Activated T-helper 9 cell treated with anti-CD3 and anti-CD28 coated beads, Interleukin-2, amount 50 U/mL, for 16 hours (primary cell): ENCODE measurements around the gene NSL1.
A peak's percentile ranks its signal among the peaks of the same experiment; 100 is the strongest.
"Not testable (repeated sequence)": the region's sequence is repeated elsewhere in the genome, so short reads cannot be mapped to it uniquely, and the experiment has no call there.

Experiments
- DNase-seq: peaks from one replicate; pipeline ENCODE4 v3.0.0-alpha.2; 2020; ENCODE audit warnings: low read depth

Gene NSL1

GRCh38 chr1:212791676-212792395, at the start of gene NSL1, which contains the start of gene TATDN3:
NSL1 (minus strand) TSS chr1:212791777; CDS start chr1:212791763, 14 bp downstream.
TATDN3 (plus strand) TSS chr1:212791894; CDS start chr1:212791922, 28 bp downstream.
- peak; percentile 91 for DNase-seq

DNA sequence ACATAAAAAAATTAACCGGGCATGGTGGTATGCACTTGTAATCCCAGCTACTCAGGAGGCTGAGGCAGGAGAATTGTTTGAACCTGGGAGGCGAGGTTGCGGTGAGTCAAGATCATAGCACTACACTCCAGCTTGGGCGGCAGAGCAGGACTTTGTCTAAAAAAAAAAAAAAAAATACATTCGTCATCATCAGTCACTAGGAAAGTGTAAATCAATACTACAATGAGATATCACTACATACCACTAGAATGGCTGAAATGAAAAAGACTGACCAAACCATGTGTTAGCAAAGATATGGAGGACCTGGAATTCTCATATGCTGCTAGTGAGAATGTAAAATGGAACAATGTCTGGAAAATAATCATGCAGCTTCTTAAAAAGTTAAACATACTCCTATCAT, 46.6 kb upstream of the NSL1 start:
- DNase-seq: no peak

DNA sequence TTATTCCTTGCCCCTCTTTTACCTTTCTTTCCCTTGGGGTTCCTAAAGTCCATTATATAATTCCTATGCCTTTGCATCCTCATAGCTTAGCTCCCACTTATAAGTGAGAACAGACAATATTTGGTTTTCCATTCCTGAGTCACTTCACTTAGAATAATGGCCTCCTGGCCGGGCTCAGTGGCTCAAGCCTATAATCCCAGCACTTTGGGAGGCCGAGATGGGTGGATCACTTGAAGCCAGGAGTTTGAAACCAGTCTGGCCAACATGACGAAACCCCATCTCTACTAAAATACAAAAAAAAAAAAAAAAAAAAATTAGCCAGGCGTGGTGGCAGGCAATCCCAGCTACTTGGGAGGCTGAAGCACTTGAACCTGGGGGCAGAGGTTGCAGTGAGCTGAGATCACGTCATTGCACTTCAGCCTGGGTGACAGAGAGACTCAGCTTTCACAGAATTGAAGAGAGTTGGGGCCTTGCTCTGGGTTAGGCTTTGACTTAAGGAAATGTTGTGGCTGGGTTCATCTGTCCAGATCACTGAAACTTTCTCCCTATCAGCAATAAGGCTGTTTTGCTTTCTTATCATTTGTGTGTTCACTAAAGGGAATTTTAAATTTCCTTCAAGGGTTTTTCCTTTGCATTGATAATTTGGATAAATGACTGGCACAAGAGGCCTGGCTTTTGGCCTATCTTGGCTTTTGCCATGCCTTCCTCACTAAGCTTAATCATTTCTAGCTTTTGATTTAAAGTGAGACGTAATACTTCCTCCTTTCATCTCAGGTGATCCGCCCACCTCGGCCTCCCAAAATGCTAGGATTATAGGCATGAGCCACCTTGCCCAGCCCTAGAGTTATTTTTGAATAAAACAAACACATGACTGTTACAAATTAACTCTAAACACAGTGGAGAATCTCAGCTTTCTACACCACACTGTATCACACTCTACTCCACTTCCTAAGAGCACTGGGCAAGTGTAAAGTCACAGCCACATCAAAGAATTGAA, 41.9 kb upstream of the NSL1 start:
- not testable (repeated sequence) for DNase-seq

GRCh38 chr1:212828395-212828794, 36.8 kb upstream of the NSL1 start:
- no peak for DNase-seq

GRCh38 chr1:212827831-212828278, 36.3 kb upstream of the NSL1 start:
- no peak for DNase-seq

- no peak for DNase-seq
Measured at GRCh38 chr1:212827171-212827776, 35.7 kb upstream of the NSL1 start.

GRCh38 chr1:212825798-212826452, 34.3 kb upstream of the NSL1 start:
- DNase-seq: no peak

DNA sequence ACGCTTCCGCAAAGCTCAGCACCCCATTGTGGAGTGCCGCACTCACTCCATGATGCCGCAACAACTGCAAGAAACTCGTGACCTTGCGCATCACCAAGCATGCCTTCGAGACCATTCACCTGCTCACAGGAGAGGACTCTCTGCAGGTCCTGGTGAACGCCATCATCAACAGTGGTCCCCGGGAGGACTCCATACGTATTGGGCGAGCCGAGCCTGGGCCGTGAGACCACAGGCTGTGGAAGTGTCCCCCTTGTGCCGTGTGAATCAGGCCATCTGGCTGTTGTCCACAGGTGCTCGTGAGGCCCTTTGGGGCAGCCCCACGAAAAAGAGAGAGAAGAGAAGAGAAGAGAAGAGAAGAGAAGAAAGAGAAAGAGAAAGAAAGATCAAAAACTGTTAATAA, 32.6 kb upstream of the NSL1 start:
- DNase-seq: no peak

DNA sequence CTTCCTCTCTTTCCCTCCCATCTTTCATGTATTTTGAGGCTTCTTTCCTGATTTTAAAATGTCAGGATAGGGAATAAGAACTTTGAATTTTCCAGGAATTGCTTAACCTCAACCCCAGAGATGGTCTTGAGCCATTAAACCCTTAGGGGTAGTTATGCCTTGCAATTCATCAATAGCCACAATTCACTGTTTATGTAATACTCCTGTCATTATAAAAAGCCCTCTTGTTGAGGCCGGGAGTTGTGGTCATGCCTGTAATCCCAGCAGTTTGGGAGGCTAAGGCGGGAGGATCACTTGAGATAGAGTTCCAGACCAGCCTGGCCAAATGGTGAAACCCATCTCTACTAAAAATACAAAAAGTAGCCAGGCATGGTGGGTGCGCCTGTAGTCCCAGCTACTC, 31.4 kb upstream of the NSL1 start:
- no peak for DNase-seq

GRCh38 chr1:212820969-212821368, 29.4 kb upstream of the NSL1 start:
- DNase-seq: no peak

- DNase-seq: no peak
Measured at GRCh38 chr1:212819726-212820125, 28.1 kb upstream of the NSL1 start.

DNA sequence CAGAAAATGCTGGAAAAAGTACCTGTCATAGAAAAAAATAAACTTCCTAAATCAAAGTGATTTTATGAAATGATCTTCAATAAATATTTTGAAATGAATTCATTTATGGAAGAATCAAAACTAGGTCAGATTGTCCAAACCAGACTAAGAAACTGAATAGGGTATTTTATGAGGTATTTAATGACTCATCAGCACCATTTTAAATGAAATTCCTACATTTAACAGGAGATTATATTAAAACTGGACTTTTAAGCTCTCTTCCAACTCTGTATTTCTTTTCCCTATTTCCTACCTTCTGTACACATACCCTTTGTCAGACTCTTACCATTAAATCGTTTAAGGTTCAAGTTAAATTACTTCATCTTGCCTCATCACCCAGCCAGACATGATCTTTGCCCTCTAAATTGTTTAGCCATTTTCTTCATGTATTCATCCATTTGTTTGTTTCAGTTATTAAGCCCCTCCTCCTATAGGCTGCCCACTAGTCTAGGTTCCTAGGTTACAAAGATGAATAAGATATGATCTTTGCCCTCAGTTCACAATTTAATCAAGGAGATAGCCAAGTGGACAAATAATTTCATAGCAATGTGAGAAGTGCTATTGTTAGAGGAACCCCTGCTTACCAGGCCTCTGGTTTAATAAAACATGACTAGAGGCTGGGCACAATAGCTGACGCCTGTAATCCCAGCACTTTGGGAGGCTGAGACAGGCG, 25.1 kb upstream of the NSL1 start:
- no peak for DNase-seq

- no peak for DNase-seq
Measured at GRCh38 chr1:212814537-212815334, 23.2 kb upstream of the NSL1 start.

- no peak for DNase-seq
Measured at GRCh38 chr1:212805767-212806166, 14.2 kb upstream of the NSL1 start.

DNA sequence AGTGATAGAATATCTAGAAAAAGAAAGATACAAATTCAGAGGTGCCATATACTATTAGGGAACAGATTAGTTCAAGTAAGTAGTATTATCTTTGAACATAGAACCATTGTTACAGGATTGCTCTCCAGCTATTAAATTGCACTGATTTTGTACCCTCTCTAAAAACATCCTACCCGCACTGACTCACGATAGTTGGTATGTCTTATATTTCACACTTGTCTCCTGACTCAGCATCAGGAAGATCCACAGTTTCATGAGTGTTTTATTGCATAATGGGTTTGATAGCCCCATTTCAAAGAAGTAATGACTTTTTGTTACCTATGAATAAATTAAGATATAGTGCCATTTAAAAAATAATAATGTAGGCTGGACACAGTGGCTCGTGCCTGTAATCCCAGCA, 6.1 kb upstream of the NSL1 start:
- DNase-seq: no peak

GRCh38 chr1:212794561-212795014, 3.0 kb upstream of the NSL1 start:
- DNase-seq: no peak

DNA sequence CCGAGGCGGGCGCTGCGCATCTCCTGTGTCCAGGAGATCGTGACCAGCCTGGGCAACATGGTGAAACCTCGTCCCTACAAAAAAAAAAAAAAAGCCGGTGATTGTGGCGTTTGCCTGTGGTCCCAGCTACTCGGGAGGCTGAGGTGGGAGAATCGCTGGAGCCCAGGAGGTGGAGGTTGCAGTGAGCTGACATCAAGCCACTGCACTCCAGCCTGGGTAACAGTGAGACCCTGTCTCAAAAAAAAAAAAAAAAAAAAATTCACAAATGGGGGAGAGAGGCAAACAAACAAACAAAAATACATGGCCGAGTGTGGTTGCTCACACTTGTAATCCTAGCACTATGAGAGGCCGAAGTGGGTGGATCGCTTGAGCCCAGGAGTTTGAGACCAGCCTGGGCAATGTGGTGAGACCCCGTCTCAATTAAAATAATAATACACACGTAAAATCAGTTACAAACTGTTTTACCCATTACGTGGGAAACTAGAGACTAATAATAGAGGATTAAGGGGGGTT, 875 bp upstream of the NSL1 start:
- no peak for DNase-seq

- DNase-seq: no peak
Measured at GRCh38 chr1:212791261-212791675, 309 bp downstream of the NSL1 start.

DNA sequence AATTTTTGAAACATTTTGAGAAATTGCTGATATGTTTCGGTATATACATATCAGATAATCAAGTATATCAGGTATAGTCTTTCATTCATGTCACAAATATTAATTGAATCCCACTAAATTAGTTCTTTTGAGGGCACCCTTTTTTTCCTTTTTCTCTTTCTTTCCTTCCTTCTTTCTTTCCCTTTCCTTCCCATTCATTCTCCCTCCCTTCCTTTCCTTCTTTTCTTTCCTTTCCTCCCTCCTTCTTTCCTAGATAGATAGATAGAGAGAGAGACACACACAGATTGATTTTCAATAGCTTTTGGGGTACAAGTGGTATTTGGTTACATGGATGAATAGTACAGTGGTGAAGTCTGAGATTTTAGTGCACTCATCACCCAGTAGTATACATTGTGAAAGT, 5.7 kb downstream of the NSL1 start:
- no peak for DNase-seq

GRCh38 chr1:212783976-212784375, 7.6 kb downstream of the NSL1 start:
- DNase-seq: no peak
